HepG2 (cell line): ENCODE results near the gene CCDC158. TPM values are rescaled to one million over a fixed set of nuclear protein-coding genes. Genes with fewer than 3 reads are reported as not detected.

Experiments used
- ATAC-seq: fragments of 200-7000 bp; cut with Tn5 transposase; 3 replicates; pipeline ENCODE4 v1.9.1; 2020; ENCODE audit warnings: mild to moderate bottlenecking, moderate library complexity
- BruUV-seq: library from RNA; stranded (reverse); fragments of 400-500 nt; replicated peaks from 2 replicates; lab custom pipeline; 2021; lab: Mats Ljungman, UMichigan
- CTCF ChIA-PET: fragments of 300-600 bp; formaldehyde crosslinking; extraction: SDS; loops from one replicate; lab custom pipeline; 2021; ENCODE audit warnings: low total read pairs, inconsistent platforms, low intra/inter-chr PET ratio; lab: Yijun Ruan, JAX
- POLR2A ChIA-PET: fragments of 350-600 bp; sonication (Branson Sonifier 250); formaldehyde crosslinking; loops from one replicate; lab custom pipeline; 2020; ENCODE audit warnings: antibody characterized with exemption, inconsistent platforms; lab: Yijun Ruan, JAX
- DNase-seq: peaks from one replicate; pipeline ENCODE4 v3.0.0-alpha.2; 2015; ENCODE audit warnings: low spot score
- FAIRE-seq: peaks from 3 replicates; lab custom pipeline; 2011; peaks lifted over from hg19 to GRCh38; lab: Jason Lieb, UNC
- H2AFZ ChIP-seq: one replicate; pipeline ENCODE4 v1.6.1; 2011; ENCODE audit warnings: low read length, inconsistent platforms
- H3K27ac ChIP-seq: fragments of 300-600 bp; 3 replicates; pipeline ENCODE4 v1.8.0; 2011; ENCODE audit warnings: mixed run types, mild to moderate bottlenecking, mixed read lengths, low read length, inconsistent platforms; ENCODE audit not compliant: insufficient read depth; ENCODE audit errors: extremely low read length
- H3K27me3 ChIP-seq, 2 experiments: fragments of 200-600 bp in 1 of 2; 2 replicates in 1 of 2; 3 replicates in 1 of 2; pipeline versions ENCODE4 v1.6.0 to v1.8.0; 2011; ENCODE audit warnings: low read length in 2 of 2, mild to moderate bottlenecking in 2 of 2, moderate library complexity in 2 of 2, inconsistent platforms in 1 of 2; ENCODE audit not compliant: insufficient read depth in 2 of 2, control insufficient read depth in 1 of 2
- H3K36me3 ChIP-seq, 2 experiments: fragments of 200-600 bp in 1 of 2; replicated peaks in 1 of 2; 2 replicates in 1 of 2; 3 replicates in 1 of 2; pipeline versions ENCODE4 v1.5.1 to v1.8.0; 2011; ENCODE audit warnings: low read length in 2 of 2, inconsistent platforms in 1 of 2; ENCODE audit not compliant: insufficient read depth in 2 of 2, control insufficient read depth in 1 of 2
- H3K4me1 ChIP-seq: 2 replicates; pipeline ENCODE4 v1.5.1; 2012; ENCODE audit warnings: low read length, inconsistent platforms; ENCODE audit not compliant: insufficient read depth
- H3K4me2 ChIP-seq: 2 replicates; pipeline ENCODE4 v1.6.0; 2011; ENCODE audit warnings: low read depth, low read length, inconsistent platforms
- H3K4me3 ChIP-seq, 3 experiments: fragments of 200-600 bp in 1 of 3; sonication (generic), shearing (Covaris generic) in 1 of 3; replicated peaks in 1 of 3; 2 replicates each; pipeline ENCODE4 v1.5.1; 2011 to 2016; ENCODE audit warnings: low read length in 3 of 3, inconsistent platforms in 2 of 3, low read depth in 2 of 3, mild to moderate bottlenecking in 2 of 3, control low read depth in 1 of 3, mixed read lengths in 1 of 3; ENCODE audit not compliant: insufficient read depth in 1 of 3
- H3K79me2 ChIP-seq: one replicate; pipeline ENCODE4 v1.6.1; 2011; ENCODE audit warnings: low read length, inconsistent platforms; ENCODE audit not compliant: insufficient read depth
- H3K9ac ChIP-seq: 2 replicates; pipeline ENCODE4 v1.6.0; 2011; ENCODE audit warnings: mild to moderate bottlenecking, low read depth, low read length, inconsistent platforms; ENCODE audit not compliant: insufficient read depth
- H3K9me3 ChIP-seq: 2 replicates; pipeline ENCODE4 v1.5.1; 2012; ENCODE audit warnings: mild to moderate bottlenecking, low read length
- H4K20me1 ChIP-seq: 2 replicates; pipeline ENCODE4 v1.6.0; 2011; ENCODE audit warnings: inconsistent platforms, mild to moderate bottlenecking, low read length, moderate library complexity; ENCODE audit not compliant: insufficient read depth
- ATRX ChIP-seq: sonication (generic); formaldehyde crosslinking; IDR thresholded peaks from 2 replicates; pipeline ENCODE4 v1.4.0; 2020; ENCODE audit warnings: missing genetic modification reagents, borderline replicate concordance
- FOXA1 ChIP-seq, 2 experiments: fragments of 450-650 bp in 1 of 2; sonication (generic) in 1 of 2; formaldehyde crosslinking in 1 of 2; IDR thresholded peaks; 2 replicates each; pipeline versions ENCODE4 v1.4.0 to v1.6.1; 2016 to 2020; ENCODE audit warnings: missing genetic modification reagents in 1 of 2
- HMGA1 ChIP-seq: sonication (generic); formaldehyde crosslinking; conservative IDR thresholded peaks from 2 replicates; pipeline ENCODE4 v1.4.0; 2020; ENCODE audit warnings: missing genetic modification reagents
- KAT8 ChIP-seq: IDR thresholded peaks from 2 replicates; pipeline ENCODE4 v1.6.1; 2016; ENCODE audit warnings: missing genetic modification reagents, missing compliant biosample characterization
- NFIC ChIP-seq: IDR thresholded peaks from 2 replicates; pipeline ENCODE4 v1.6.1; 2012; ENCODE audit warnings: mild to moderate bottlenecking, low read length, inconsistent platforms
- SP1 ChIP-seq, 2 experiments: fragments of 450-650 bp in 1 of 2; sonication (generic) in 1 of 2; formaldehyde crosslinking in 1 of 2; IDR thresholded peaks; 2 replicates each; pipeline versions ENCODE4 v1.4.0 to v1.6.1; 2016 to 2020; ENCODE audit warnings: missing genetic modification reagents in 1 of 2
- TBX2 ChIP-seq: sonication (generic); formaldehyde crosslinking; IDR thresholded peaks from 2 replicates; pipeline ENCODE4 v1.5.0; 2020; ENCODE audit warnings: missing genetic modification reagents, mild to moderate bottlenecking, borderline replicate concordance
- TSC22D2 ChIP-seq: sonication (generic); formaldehyde crosslinking; IDR thresholded peaks from 2 replicates; pipeline ENCODE4 v1.5.1; 2020; ENCODE audit warnings: missing genetic modification reagents, mild to moderate bottlenecking, borderline replicate concordance
- ZFX ChIP-seq: sonication (generic); formaldehyde crosslinking; IDR thresholded peaks from 2 replicates; pipeline ENCODE4 v1.4.0; 2020; ENCODE audit warnings: mild to moderate bottlenecking, low read depth, missing genetic modification reagents, moderate library complexity
- ZNF136 ChIP-seq: sonication (generic); formaldehyde crosslinking; IDR thresholded peaks from 2 replicates; pipeline ENCODE4 v1.8.1; 2022; ENCODE audit warnings: low read depth, mild to moderate bottlenecking, moderate library complexity, missing genetic modification reagents
- ZNF75D ChIP-seq: sonication (generic); formaldehyde crosslinking; IDR thresholded peaks from 2 replicates; pipeline ENCODE4 v1.8.1; 2023; ENCODE audit warnings: missing genetic modification reagents, mild to moderate bottlenecking, borderline replicate concordance
- ZNF878 ChIP-seq: sonication (generic); formaldehyde crosslinking; IDR thresholded peaks from 2 replicates; pipeline ENCODE4 v1.8.1; 2023; ENCODE audit warnings: mild to moderate bottlenecking, missing genetic modification reagents, moderate library complexity
- WGBS: methylation state at CpG from one replicate; pipeline ENCODE4 v1.1.6; 2017; ENCODE audit warnings: low lambda C conversion rate; 5-methylcytosine and 5-hydroxymethylcytosine counted together
- in situ Hi-C: cut with HindIII; loops from 2 replicates; pipeline ENCODE4 v1.10.0; 2017; ENCODE audit warnings: low pct_unique_long_range_greater_than_20kb; ENCODE audit not compliant: extremely low pct_ligation_motif_present
- intact Hi-C: fragments of 100-400 bp; cut with micrococcal nuclease; formaldehyde crosslinking; loops from one replicate; pipeline ENCODE4 v1.10.0; 2022; ENCODE audit not compliant: unreplicated experiment
- polyA plus RNA-seq, 8 experiments: library from polyadenylated mRNA; depleted of rRNA in 3 of 8; stranded (reverse) in 7 of 8; unstranded in 1 of 8; fragments of >200 nt; fragmentation: Illumina TruSeq in 4 of 8; extraction: Trizol in 4 of 8; gene quantifications; 2 replicates each; pipeline versions ENCODE4 v1.2.1 to v1.2.3, GENCODE V29; 2011 to 2016; ENCODE audit warnings: low read depth in 4 of 8, missing spikeins in 1 of 8, mixed read lengths in 1 of 8; ENCODE audit not compliant: insufficient read depth in 1 of 8
- total RNA-seq, 5 experiments: library from RNA; depleted of rRNA; stranded (reverse); fragments of >200 nt; fragmentation: Illumina TruSeq; extraction: Trizol; gene quantifications; 2 replicates each; pipeline ENCODE4 v1.2.3, GENCODE V29; 2016; ENCODE audit warnings: low read depth in 1 of 5
- TF ChIP-seq, protein P1 (sequence below): sonication (generic); formaldehyde crosslinking; IDR thresholded peaks from 2 replicates; pipeline ENCODE4 v1.5.0; 2020; ENCODE audit warnings: missing genetic modification reagents
- TF ChIP-seq, protein P2 (sequence below): sonication (generic); formaldehyde crosslinking; IDR thresholded peaks from 2 replicates; pipeline ENCODE4 v1.5.0; 2020; ENCODE audit warnings: mild to moderate bottlenecking, low read depth, missing genetic modification reagents, borderline replicate concordance
- TF ChIP-seq, protein P3 (sequence below): sonication (generic); formaldehyde crosslinking; IDR thresholded peaks from 2 replicates; pipeline ENCODE4 v1.4.0; 2020; ENCODE audit warnings: missing genetic modification reagents, borderline replicate concordance
- TF ChIP-seq, protein P4 (sequence below): sonication (generic); formaldehyde crosslinking; IDR thresholded peaks from 2 replicates; pipeline ENCODE4 v1.4.0; 2020; ENCODE audit warnings: mild to moderate bottlenecking, missing genetic modification reagents

Gene CCDC158
- total and polyA plus RNA-seq, 2 of the 13 experiments (the other 11 are each of a cell fraction or from before 2014, with no cell fraction given): not detected

DNA sequence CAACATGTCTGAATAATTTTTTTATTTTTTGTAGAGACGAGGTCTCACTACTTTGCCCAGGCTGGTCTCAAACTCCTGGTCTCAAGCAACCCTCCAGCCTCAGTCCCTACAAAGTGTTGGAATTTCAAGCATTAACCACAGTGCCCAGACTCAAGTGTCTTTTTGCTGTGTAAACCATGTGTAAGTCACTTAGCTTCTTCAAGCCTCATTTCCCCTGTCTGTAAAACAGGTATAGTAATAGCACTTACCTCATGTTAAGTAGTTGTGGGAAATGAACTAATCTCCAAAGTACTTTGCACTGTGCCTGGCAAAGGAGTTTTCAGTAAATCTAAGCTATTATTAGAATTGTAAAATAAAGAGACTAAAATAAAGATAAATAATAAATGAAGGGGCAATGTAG, 78.8 kb downstream of the CCDC158 start:
- ATAC-seq: no peak
- Histone ChIP-seq H3K79me2 (no peaks in the 10 kb centered on the region), H3K27ac (no peak overlapping the region), H3K4me2 (no peak overlapping the region), H3K9ac (no peak overlapping the region), H2AFZ (no peak overlapping the region), H3K27me3 (no peaks in the 10 kb centered on the region), H3K9me3 (no peaks in the 10 kb centered on the region), H4K20me1 (no peaks in the 10 kb centered on the region), H3K4me3 (no peak overlapping the region), H3K36me3 (no peaks in the 10 kb centered on the region)
- no peak for FAIRE-seq
- no TSS peak for BruUV-seq
- in situ Hi-C loops: no loop called here
- ChIA-PET POLR2A (no interaction called here), CTCF (no interaction called here)
- 75% methylated on average over 1 of the region's 1 CpG for WGBS
- TF ChIP-seq, protein P1, sequence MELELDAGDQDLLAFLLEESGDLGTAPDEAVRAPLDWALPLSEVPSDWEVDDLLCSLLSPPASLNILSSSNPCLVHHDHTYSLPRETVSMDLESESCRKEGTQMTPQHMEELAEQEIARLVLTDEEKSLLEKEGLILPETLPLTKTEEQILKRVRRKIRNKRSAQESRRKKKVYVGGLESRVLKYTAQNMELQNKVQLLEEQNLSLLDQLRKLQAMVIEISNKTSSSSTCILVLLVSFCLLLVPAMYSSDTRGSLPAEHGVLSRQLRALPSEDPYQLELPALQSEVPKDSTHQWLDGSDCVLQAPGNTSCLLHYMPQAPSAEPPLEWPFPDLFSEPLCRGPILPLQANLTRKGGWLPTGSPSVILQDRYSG (CRISPR knock-in tag): no peak
- no peak for TF ChIP-seq TSC22D2
- TF ChIP-seq ZNF878: no peak
- no peak for TF ChIP-seq FOXA1 (IDR thresholded peaks at IDR 0.05)
- no peak for TF ChIP-seq FOXA1 (CRISPR knock-in tag; IDR thresholded peaks at IDR 0.05)
- TF ChIP-seq NFIC: no peak
- TF ChIP-seq, protein P2, sequence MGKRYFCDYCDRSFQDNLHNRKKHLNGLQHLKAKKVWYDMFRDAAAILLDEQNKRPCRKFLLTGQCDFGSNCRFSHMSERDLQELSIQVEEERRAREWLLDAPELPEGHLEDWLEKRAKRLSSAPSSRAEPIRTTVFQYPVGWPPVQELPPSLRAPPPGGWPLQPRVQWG: no peak
- no peak for TF ChIP-seq ZFX
- no peak for TF ChIP-seq SP1 (IDR thresholded peaks at IDR 0.05)
- TF ChIP-seq SP1 (CRISPR knock-in tag; IDR thresholded peaks at IDR 0.05): no peak
- TF ChIP-seq TBX2: no peak
- no peak for TF ChIP-seq ZNF136
- TF ChIP-seq, protein P3, sequence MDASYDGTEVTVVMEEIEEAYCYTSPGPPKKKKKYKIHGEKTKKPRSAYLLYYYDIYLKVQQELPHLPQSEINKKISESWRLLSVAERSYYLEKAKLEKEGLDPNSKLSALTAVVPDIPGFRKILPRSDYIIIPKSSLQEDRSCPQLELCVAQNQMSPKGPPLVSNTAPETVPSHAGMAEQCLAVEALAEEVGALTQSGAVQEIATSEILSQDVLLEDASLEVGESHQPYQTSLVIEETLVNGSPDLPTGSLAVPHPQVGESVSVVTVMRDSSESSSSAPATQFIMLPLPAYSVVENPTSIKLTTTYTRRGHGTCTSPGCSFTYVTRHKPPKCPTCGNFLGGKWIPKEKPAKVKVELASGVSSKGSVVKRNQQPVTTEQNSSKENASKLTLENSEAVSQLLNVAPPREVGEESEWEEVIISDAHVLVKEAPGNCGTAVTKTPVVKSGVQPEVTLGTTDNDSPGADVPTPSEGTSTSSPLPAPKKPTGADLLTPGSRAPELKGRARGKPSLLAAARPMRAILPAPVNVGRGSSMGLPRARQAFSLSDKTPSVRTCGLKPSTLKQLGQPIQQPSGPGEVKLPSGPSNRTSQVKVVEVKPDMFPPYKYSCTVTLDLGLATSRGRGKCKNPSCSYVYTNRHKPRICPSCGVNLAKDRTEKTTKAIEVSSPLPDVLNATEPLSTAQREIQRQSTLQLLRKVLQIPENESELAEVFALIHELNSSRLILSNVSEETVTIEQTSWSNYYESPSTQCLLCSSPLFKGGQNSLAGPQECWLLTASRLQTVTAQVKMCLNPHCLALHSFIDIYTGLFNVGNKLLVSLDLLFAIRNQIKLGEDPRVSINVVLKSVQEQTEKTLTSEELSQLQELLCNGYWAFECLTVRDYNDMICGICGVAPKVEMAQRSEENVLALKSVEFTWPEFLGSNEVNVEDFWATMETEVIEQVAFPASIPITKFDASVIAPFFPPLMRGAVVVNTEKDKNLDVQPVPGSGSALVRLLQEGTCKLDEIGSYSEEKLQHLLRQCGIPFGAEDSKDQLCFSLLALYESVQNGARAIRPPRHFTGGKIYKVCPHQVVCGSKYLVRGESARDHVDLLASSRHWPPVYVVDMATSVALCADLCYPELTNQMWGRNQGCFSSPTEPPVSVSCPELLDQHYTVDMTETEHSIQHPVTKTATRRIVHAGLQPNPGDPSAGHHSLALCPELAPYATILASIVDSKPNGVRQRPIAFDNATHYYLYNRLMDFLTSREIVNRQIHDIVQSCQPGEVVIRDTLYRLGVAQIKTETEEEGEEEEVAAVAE (CRISPR knock-in tag): no peak
- TF ChIP-seq ZNF75D (CRISPR knock-in tag): no peak
- TF ChIP-seq HMGA1 (CRISPR knock-in tag): no peak
- no peak for TF ChIP-seq KAT8 (CRISPR knock-in tag)
- TF ChIP-seq ATRX (CRISPR knock-in tag): no peak
- TF ChIP-seq, protein P4, sequence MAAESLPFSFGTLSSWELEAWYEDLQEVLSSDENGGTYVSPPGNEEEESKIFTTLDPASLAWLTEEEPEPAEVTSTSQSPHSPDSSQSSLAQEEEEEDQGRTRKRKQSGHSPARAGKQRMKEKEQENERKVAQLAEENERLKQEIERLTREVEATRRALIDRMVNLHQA (CRISPR knock-in tag): no peak
- TF ChIP-seq, all 625 proteins: peak for 0
- DNase-seq: no peak
- H3K4me1 ChIP-seq: peaks cover 14% of the 10 kb centered on the region; the same call in 1 of the 2 replicates
- intact Hi-C loops: no loop called here
